ENCODE data around the gene ZNF468.
"Not testable (repeated sequence)": the region's sequence is repeated elsewhere in the genome, so short reads cannot be mapped to it uniquely, and the experiment has no call there.

- not testable (repeated sequence) for TF ChIP-seq RAD21 (IDR thresholded peaks at IDR 0.05; ENCODE audit: insufficient read depth, low read depth, low read length); POLR2A (IDR thresholded peaks at IDR 0.05; ENCODE audit: low read depth, low read length); CTCF (IDR thresholded peaks at IDR 0.05 in 2 of 3, conservative IDR thresholded peaks at IDR 0.05 in 1 of 3; ENCODE audit: control insufficient read depth in 2 of 3, extremely low read depth in 1 of 3, insufficient read depth in 1 of 3, low read depth in 3 of 3, low read length in 3 of 3); MTA3 (IDR thresholded peaks at IDR 0.05; ENCODE audit: borderline replicate concordance, low read length); STAT1 (conservative IDR thresholded peaks at IDR 0.05); JUND (IDR thresholded peaks at IDR 0.05; ENCODE audit: low read depth, low read length); KDM1A (IDR thresholded peaks at IDR 0.05; ENCODE audit: borderline replicate concordance); ZNF274 (IDR thresholded peaks at IDR 0.05; ENCODE audit: insufficient read depth, insufficient read length); ATF3 (IDR thresholded peaks at IDR 0.05; ENCODE audit: borderline replicate concordance, extremely low read depth, low read depth, low read length); SMARCA5 (IDR thresholded peaks at IDR 0.05)
- TF ChIP-seq, protein P1, sequence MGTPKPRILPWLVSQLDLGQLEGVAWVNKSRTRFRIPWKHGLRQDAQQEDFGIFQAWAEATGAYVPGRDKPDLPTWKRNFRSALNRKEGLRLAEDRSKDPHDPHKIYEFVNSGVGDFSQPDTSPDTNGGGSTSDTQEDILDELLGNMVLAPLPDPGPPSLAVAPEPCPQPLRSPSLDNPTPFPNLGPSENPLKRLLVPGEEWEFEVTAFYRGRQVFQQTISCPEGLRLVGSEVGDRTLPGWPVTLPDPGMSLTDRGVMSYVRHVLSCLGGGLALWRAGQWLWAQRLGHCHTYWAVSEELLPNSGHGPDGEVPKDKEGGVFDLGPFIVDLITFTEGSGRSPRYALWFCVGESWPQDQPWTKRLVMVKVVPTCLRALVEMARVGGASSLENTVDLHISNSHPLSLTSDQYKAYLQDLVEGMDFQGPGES (IDR thresholded peaks at IDR 0.05): not testable (repeated sequence)
- TF ChIP-seq, protein P2, sequence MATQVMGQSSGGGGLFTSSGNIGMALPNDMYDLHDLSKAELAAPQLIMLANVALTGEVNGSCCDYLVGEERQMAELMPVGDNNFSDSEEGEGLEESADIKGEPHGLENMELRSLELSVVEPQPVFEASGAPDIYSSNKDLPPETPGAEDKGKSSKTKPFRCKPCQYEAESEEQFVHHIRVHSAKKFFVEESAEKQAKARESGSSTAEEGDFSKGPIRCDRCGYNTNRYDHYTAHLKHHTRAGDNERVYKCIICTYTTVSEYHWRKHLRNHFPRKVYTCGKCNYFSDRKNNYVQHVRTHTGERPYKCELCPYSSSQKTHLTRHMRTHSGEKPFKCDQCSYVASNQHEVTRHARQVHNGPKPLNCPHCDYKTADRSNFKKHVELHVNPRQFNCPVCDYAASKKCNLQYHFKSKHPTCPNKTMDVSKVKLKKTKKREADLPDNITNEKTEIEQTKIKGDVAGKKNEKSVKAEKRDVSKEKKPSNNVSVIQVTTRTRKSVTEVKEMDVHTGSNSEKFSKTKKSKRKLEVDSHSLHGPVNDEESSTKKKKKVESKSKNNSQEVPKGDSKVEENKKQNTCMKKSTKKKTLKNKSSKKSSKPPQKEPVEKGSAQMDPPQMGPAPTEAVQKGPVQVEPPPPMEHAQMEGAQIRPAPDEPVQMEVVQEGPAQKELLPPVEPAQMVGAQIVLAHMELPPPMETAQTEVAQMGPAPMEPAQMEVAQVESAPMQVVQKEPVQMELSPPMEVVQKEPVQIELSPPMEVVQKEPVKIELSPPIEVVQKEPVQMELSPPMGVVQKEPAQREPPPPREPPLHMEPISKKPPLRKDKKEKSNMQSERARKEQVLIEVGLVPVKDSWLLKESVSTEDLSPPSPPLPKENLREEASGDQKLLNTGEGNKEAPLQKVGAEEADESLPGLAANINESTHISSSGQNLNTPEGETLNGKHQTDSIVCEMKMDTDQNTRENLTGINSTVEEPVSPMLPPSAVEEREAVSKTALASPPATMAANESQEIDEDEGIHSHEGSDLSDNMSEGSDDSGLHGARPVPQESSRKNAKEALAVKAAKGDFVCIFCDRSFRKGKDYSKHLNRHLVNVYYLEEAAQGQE (IDR thresholded peaks at IDR 0.05; ENCODE audit: low read depth, low read length): not testable (repeated sequence)
- TF ChIP-seq, protein P3, sequence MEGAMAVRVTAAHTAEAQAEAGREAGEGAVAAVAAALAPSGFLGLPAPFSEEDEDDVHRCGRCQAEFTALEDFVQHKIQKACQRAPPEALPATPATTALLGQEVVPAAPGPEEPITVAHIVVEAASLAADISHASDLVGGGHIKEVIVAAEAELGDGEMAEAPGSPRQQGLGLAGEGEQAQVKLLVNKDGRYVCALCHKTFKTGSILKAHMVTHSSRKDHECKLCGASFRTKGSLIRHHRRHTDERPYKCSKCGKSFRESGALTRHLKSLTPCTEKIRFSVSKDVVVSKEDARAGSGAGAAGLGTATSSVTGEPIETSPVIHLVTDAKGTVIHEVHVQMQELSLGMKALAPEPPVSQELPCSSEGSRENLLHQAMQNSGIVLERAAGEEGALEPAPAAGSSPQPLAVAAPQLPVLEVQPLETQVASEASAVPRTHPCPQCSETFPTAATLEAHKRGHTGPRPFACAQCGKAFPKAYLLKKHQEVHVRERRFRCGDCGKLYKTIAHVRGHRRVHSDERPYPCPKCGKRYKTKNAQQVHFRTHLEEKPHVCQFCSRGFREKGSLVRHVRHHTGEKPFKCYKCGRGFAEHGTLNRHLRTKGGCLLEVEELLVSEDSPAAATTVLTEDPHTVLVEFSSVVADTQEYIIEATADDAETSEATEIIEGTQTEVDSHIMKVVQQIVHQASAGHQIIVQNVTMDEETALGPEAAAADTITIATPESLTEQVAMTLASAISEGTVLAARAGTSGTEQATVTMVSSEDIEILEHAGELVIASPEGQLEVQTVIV (IDR thresholded peaks at IDR 0.05; ENCODE audit: borderline replicate concordance, partially characterized antibody): not testable (repeated sequence)
Observed at GRCh38 chr19:52898596-52898995, 41.2 kb upstream of the ZNF468 start.
